Uterus (tissue), 2 donors: ENCODE data around the gene NT5C1A.

Experiments used
- CTCF ChIP-seq, 4 experiments: fragments of 200-600 bp in 2 of 4; fragments of 450-650 bp in 2 of 4; sonication (generic) in 2 of 4; IDR thresholded peaks; one replicate each; pipeline ENCODE4 v1.5.1; 2016 to 2019; ENCODE audit warnings: antibody characterized with exemption in 4 of 4, mild to moderate bottlenecking in 2 of 4, moderate library complexity in 1 of 4
- POLR2A ChIP-seq, 2 donors: fragments of 450-650 bp; IDR thresholded peaks; one replicate each; pipeline ENCODE4 v1.6.1; 2016; ENCODE audit warnings: antibody characterized with exemption in 2 of 2, mild to moderate bottlenecking in 1 of 2, moderate library complexity in 1 of 2

- TF ChIP-seq POLR2A (IDR thresholded peaks at IDR 0.05) = no peak
- no peak for TF ChIP-seq CTCF (IDR thresholded peaks at IDR 0.05)
Observed at GRCh38 chr1:39704757-39705156, 32.9 kb upstream of the NT5C1A start.
